IPS DF 19.7 (cell line): ENCODE data around the gene ACOXL.

Experiments used
- DNase-seq: peaks from one replicate; pipeline ENCODE4 v3.0.0-alpha.2; 2013; ENCODE audit warnings: low read depth, low spot score

The ACOXL gene

DNA sequence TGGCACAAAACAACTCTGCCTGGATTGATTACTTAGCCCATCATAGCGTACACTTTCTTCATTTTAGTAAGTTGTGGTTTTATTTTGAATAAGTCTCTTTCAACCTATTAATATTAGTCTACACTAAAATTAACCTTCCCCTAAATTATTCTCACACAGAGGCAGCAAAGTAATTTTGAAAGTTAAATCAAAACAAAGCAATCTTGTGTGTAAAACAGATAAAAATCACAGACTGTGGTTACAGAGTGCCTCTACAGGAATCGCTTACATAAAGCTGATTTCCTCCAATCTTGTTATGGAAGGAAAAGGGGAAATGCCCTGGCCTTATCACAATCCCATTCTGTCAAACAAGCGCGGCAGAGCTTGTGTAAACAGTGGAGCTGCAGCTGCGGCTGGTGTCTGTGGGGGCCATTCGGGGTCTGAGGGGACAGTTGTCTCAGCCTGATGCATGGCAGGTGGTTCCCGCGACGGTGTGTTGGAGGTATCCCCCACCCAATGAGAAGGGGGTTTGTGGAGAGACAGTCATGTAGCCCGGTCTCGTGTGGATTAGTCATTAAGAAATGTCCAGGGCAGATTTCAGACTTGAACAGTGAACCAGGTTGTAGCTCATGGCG lies 430.5 kb downstream of the ACOXL start:
- no peak for DNase-seq

- DNase-seq: no peak
These were observed 431.7 kb downstream of the ACOXL start for GRCh38 chr2:111164078-111164477.

GRCh38 chr2:111165084-111165483 lies 432.7 kb downstream of the ACOXL start:
- no peak for DNase-seq

DNA sequence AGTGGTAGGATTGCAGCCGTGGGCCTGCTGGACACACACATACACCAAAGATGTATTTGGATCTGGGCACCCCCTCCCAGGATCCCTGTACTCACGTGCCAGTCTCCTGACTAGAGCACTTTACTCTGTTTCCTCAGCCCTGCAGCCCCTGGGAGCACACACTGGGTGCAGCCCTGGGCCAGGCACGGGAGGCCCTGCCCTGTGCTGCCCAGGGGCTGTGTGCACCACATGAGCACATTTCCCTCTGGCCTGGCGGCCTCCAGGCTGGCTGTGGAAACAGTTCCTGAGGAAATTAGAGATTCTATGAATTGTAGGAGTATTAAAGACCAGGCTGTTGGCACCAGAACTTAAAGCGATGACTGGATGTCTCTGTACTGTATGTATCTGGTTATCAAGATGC lies 433.7 kb downstream of the ACOXL start:
- no peak for DNase-seq

DNA sequence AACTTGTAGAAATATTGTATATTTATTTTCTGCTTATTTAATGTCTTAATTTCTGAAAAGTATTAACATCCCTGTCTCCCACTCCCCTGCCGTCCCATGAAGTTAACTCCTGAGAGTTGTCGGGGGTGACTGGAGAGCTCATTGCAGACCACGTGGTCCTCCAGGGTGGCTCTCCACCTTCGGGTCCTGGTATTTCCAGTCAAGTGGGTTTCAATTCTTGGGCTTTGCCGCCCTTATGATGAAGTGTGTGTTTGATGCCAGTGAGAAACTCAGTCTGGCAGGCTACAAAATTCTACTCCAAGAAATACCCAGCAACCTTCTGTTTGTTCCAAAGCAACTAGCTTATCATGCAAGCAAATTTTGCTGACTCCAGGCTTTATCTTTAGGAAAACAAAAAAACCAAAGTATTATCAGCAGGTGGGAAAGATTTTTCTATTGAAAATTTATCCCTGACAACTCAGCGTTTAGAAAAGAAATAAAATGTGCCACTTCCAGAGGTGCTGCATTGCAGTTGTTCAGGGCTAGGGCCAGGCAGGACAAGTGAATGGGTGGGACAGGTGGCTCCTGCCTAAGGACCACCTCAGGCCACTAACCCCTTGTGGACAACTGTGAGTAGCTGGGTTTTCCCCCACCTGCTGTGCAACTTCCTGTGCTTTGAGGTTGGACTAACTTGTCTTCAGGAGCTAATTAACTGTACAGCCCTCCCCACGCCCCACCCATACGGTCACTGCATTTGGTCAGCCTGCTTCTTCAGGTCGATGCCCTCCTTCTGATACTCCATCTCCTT lies 434.9 kb downstream of the ACOXL start:
- DNase-seq: no peak

DNA sequence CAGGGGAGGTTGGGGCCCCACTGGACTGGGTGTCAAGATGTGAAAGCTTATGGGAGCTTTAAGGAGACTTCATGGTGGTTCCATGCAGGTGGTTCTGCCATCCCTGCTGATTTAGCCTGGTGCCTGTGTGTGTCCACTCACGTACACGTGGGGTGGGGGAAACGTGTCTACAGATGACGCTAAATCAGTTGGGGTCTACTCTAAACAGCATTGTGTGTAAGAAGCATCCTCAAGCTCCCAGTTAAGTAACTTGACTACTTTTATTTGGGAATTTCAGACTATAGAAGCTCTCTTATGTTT lies 435.4 kb downstream of the ACOXL start:
- no peak for DNase-seq
